ENCODE results near the gene UBL3.

Gene UBL3

DNA sequence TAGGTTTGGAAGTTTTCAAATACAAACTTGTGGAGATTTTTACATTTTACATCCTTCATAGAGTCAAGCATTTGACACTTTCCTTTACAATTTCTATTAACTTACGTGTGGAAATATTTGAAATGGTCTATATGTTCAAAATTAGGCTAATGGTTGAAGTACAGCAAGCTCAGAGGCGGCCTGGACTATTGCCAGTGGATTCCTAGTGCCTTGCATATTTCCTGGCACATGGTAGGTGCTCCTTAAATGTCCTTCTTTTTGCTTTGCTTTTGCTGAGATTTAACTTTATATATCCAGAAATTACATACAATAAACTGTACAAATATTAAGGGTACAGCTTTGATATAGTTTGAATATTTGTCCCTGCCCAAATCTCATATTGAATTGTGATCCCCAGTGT is 93.9 kb downstream of the UBL3 start:
- H3K27ac Mint-ChIP-seq = peak overlapping the region in 1 of 2 donors; percentile 44
- H3K27me3 Mint-ChIP-seq = peaks cover 0 to 10% of the 10 kb centered on the region in 2 donors
- no peak for ATAC-seq (replicated peaks)
- DNase-seq = no peak
- peaks cover 0 to 5% of the 10 kb centered on the region in 2 donors for H3K4me1 Mint-ChIP-seq (ENCODE audit: low read depth in 2 of 2)
- H3K9me3 Mint-ChIP-seq = peaks cover 0 to 5% of the 10 kb centered on the region in 2 donors
- H3K4me3 Mint-ChIP-seq = no peak overlapping the region
- peaks cover 4% of the 10 kb centered on the region for H3K36me3 Mint-ChIP-seq (ENCODE audit: insufficient read depth)

DNA sequence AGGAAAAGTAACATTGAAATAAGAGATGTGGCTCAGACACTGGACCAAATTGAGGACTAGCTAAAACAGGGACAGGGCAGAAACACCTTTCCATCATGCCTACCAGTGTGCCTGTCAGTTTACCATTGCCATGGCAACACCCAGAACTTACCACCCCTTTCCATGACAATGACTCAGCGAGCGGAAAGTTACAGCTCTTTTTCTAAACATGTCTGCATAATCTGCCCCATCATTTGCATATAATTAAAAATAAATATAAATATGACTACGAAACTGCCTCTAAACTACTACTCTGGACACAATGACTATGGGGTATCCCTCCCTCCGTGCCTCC is 96.0 kb downstream of the UBL3 start:
- peaks cover 14 to 20% of the 10 kb centered on the region in 2 donors for H3K27me3 Mint-ChIP-seq
- H3K4me1 Mint-ChIP-seq (ENCODE audit: low read depth in 2 of 2) = peaks cover 0 to 5% of the 10 kb centered on the region in 2 donors
- H3K4me3 Mint-ChIP-seq = no peak overlapping the region
- DNase-seq (no peak), ATAC-seq (replicated peaks) (no peak)
- H3K27ac Mint-ChIP-seq = no peak overlapping the region
- H3K9me3 Mint-ChIP-seq = no peaks in the 10 kb centered on the region
- peaks cover 4% of the 10 kb centered on the region for H3K36me3 Mint-ChIP-seq (ENCODE audit: insufficient read depth)

DNA sequence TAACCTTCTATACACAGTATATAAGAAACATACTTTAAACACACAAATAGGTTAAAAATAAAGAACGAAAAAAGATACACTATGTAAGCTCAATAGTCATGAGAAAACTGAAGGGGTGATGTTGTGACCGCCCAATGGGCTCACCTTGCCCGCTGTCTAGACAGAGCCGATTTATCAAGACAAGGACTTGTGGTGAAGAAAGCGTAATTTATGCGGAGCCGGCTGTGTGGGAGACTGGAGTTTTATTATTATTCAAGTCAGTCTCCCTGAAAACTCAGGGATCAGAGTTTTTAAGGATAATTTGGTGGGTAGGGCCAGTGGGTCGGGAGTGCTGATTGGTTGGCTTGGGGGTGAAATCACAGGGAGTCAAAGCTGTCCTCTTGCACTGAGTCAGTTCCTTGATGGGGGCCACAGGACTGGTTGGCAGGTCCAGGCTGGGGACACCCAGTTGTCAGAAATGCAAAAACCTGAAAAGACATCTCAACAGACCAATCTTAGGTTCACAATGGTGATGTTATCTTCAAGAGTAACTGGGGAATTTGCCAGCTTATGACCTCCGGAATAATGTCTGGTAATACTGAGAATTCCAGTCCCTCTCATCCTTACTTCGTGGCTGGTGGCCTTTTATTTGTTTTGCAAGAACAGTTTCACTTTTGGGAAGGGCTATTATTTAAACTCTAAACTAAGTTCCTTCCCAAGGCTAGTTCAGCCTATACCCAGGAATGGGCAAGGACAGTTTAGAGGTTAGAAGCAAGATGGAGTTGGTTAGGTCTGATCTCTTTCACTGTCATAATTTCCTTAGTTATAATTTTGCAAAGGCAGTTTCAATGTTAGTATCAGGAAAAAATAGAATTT is 96.6 kb downstream of the UBL3 start:
- Mint-ChIP-seq H3K36me3 (ENCODE audit: insufficient read depth) (peaks cover 4% of the 10 kb centered on the region), H3K9me3 (no peaks in the 10 kb centered on the region), H3K27ac (no peak overlapping the region), H3K4me1 (ENCODE audit: low read depth in 2 of 2) (peaks cover 0 to 5% of the 10 kb centered on the region in 2 donors), H3K27me3 (peaks cover 20 to 25% of the 10 kb centered on the region in 2 donors), H3K4me3 (no peak overlapping the region)
- DNase-seq (no peak), ATAC-seq (replicated peaks) (no peak)

DNA sequence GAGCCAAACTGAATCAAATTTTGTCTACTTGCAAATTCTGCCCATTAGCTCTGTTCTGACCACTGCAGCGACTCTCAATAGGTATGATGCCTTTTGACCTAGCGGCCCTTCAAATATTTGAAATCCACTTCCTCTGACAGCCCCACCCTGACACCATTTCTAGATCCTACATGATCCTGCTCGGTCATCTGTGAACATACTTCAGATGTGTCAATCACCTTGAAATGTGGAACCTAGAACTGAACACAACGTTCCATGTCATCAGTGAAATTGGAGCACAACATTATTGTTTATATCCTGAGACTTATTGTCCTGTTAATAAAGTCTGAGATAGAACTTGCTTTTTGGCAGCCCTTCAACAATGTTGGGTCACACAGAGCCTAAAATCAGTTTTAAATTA is 98.2 kb downstream of the UBL3 start:
- H3K4me1 Mint-ChIP-seq (ENCODE audit: low read depth in 2 of 2) = no peaks in the 10 kb centered on the region
- H3K9me3 Mint-ChIP-seq = no peaks in the 10 kb centered on the region
- H3K27me3 Mint-ChIP-seq = peaks cover 20 to 25% of the 10 kb centered on the region in 2 donors
- H3K36me3 Mint-ChIP-seq (ENCODE audit: insufficient read depth) = no peaks in the 10 kb centered on the region
- no peak overlapping the region for H3K27ac Mint-ChIP-seq
- no peak overlapping the region for H3K4me3 Mint-ChIP-seq
- ATAC-seq (replicated peaks) = no peak
- no peak for DNase-seq

DNA sequence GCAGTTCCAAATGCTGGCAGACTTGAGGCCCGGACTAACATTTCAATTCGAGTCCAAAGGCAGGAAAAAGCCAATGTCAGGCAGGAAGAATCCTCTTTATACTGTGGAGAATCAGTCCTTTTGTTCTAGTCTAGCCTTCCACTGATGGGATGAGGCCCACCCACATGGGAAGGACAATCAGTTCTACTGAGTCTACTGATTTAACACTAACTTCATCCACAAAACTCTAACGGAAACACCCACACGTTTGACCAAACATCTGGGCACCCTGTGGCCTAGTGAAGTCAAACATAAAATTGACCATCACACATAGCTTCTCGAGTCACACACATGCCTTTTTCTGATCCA is 100.3 kb downstream of the UBL3 start:
- Mint-ChIP-seq H3K27ac (no peak overlapping the region), H3K4me1 (ENCODE audit: low read depth in 2 of 2) (no peaks in the 10 kb centered on the region), H3K4me3 (no peak overlapping the region), H3K27me3 (peaks cover 29 to 41% of the 10 kb centered on the region in 2 donors), H3K9me3 (no peaks in the 10 kb centered on the region), H3K36me3 (ENCODE audit: insufficient read depth) (no peaks in the 10 kb centered on the region)
- DNase-seq = no peak
- ATAC-seq (replicated peaks) = no peak

DNA sequence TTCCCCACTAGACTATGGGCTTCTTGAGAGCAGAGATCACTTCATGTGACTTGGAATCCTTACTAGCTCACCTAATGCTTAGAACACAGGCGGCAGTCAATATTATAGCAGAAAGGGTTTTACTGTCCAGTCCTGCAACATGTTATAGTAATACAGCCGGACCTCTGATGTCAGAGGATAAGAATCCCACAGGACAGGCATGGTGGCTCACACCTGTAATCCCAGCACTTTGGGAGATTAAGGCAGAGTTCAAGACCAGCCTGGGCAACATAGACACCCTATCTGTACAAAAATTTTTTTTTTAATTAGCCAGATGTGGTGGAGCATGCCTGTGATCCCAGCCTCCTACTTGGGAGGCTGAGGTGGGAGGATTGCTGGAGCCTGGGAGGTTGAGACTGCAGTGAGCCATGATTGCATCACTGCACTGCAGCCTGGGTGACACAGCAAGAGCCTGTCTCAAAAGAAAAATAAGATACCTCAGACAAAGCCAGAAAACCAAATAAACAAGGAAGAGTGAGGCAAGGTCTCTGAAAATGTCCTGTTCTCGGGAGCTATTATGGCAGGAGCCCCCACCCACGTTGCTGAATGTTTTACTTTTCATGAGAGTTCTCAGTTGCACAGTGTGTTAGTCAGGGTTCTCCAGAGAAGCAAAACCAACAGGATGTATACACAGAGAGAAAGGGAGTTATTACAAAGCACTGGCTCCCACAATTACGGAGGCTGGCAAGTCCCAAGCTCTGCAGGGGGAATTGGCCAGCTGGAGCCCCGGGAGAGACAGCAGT is 100.8 kb downstream of the UBL3 start:
- Mint-ChIP-seq H3K9me3 (no peaks in the 10 kb centered on the region), H3K4me1 (ENCODE audit: low read depth in 2 of 2) (no peaks in the 10 kb centered on the region), H3K4me3 (no peak overlapping the region), H3K27me3 (peaks cover 35 to 44% of the 10 kb centered on the region in 2 donors), H3K36me3 (ENCODE audit: insufficient read depth) (no peaks in the 10 kb centered on the region), H3K27ac (no peak overlapping the region)
- ATAC-seq (replicated peaks) (no peak), DNase-seq (no peak)

DNA sequence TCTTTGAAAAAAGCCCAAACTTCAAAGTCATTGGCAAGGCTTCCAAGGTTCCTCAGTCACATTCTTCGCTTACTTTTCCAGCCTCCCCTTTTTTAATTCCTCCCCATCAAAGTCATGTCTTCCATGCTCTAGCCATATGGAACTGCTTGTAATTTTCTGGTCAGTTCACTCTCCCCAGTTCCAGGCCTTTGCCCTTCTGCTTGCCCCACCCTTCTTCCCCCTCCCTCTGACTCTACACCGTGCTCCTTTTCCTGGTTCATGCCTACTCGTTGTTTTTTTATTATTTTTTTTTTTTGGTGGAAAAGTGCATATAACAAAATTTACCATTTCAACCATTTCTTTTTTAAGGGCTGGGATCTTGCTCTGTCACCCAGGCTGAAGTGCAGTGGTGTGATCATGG is 102.3 kb downstream of the UBL3 start:
- Mint-ChIP-seq H3K27ac (no peak overlapping the region), H3K27me3 (peaks cover 48 to 55% of the 10 kb centered on the region in 2 donors)

DNA sequence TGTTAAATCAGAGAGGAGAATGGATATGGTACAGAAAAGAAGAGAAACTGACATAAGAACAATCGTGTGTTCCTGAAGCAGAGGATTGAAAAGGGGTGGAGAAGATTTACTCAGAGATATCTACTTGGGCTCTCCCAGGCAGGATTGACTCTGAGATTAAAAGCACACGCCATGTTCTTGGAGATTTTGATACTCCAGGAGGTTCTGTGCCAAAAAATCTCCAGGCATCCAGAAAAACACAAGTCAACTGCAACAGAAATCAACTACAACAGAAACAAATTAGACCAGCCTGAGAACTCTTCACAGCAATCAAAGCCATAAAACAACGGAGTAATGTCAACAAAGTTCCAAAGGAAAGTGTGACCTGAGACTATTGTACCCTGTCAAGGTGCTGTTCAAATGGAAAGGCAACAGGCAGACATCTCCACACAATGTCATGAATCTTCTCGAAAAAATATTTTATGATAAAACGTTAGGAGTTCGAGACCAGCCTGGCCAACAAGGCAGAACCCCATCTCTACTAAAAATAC is 104.2 kb downstream of the UBL3 start:
- no peaks in the 10 kb centered on the region for H3K4me1 Mint-ChIP-seq (ENCODE audit: low read depth in 2 of 2)
- H3K27me3 Mint-ChIP-seq = peaks cover 45 to 49% of the 10 kb centered on the region in 2 donors
- H3K4me3 Mint-ChIP-seq = no peak overlapping the region

More for the DNA sequence above, 102.3 kb downstream of the UBL3 start:
- Mint-ChIP-seq H3K4me3 (no peak overlapping the region), H3K4me1 (ENCODE audit: low read depth in 2 of 2) (no peaks in the 10 kb centered on the region), H3K36me3 (ENCODE audit: insufficient read depth) (no peaks in the 10 kb centered on the region), H3K9me3 (no peaks in the 10 kb centered on the region)
- no peak for ATAC-seq (replicated peaks)
- no peak for DNase-seq

DNA sequence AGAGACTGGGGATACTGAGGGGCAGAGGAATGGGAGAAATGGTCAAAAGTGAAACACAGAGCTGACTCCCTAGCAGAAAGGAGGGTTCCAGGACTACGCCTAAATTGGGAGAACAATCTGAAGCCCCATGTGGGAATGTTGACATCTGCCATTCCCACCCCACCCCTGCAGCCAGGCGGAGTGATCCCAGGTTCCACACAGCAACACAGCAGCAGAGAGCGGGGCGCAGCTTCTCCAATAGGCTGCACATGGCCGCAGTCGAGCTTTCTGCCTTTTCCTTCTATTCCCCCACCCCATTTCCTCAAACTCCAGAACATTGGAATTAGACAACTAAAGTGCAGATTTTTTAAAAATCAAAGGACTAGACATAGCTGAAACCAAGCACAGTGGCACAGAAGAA is 104.7 kb downstream of the UBL3 start:
- Mint-ChIP-seq H3K27ac (no peak overlapping the region), H3K4me3 (no peak overlapping the region), H3K9me3 (no peaks in the 10 kb centered on the region), H3K36me3 (ENCODE audit: insufficient read depth) (no peaks in the 10 kb centered on the region), H3K4me1 (ENCODE audit: low read depth in 2 of 2) (no peaks in the 10 kb centered on the region), H3K27me3 (peaks cover 45 to 48% of the 10 kb centered on the region in 2 donors)
- no peak for ATAC-seq (replicated peaks)
- no peak for DNase-seq

More for the DNA sequence above, 104.2 kb downstream of the UBL3 start:
- no peak for ATAC-seq (replicated peaks)
- Mint-ChIP-seq H3K36me3 (ENCODE audit: insufficient read depth) (no peaks in the 10 kb centered on the region), H3K27ac (no peak overlapping the region), H3K9me3 (no peaks in the 10 kb centered on the region)
- DNase-seq = no peak

DNA sequence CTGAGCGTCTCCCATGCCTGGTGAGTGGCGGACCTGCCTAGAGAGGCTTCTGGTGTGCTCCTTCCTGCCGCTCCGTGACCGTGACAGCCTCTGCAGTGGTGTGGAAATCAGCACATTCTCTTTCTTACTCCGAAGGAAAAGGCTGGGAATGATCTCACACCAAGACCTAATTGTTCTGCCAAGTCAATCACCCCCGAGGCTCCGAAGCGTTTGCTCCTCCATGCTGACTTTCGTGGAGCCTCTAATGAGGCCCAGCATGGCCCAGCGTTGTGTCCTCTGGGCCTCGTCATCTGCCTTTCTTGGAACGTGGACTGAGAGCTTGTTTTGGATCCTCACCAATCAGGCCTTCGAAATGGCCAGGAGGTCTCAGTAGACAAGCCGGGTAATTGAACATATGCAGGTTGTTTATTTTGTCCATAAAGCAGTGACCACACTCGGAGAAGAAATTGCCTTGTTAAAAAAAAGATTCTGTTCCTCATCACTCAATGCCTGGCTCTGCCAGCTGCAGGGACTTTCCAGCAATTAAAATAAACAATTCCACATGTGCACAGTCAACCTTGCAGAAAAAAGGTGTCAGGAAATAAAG is 107.1 kb downstream of the UBL3 start:
- peaks cover 28 to 30% of the 10 kb centered on the region in 2 donors for H3K27me3 Mint-ChIP-seq
- no peaks in the 10 kb centered on the region for H3K4me1 Mint-ChIP-seq (ENCODE audit: low read depth in 2 of 2)
- H3K36me3 Mint-ChIP-seq (ENCODE audit: insufficient read depth) = no peaks in the 10 kb centered on the region
- H3K9me3 Mint-ChIP-seq = no peaks in the 10 kb centered on the region
- no peak overlapping the region for H3K27ac Mint-ChIP-seq
- DNase-seq (no peak), ATAC-seq (replicated peaks) (no peak)
- no peak overlapping the region for H3K4me3 Mint-ChIP-seq

DNA sequence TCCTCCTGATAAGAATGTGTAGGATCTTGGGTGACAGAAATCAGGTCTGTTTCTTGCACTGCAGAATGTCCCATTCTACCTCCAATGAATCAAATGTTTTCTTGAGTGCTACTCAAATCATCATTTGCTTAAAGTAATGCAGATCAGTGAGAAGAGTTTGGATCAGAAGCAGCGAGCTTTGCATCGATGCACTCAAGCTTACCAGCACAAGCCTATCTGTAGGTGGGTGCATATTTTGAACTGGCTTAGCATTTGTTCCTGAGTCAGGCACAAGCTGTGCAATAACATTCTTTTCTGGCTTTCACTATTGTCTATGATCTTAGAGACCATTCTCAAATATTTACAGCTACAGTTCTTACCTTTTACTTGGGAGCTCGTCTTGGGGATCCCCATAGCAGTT is 109.5 kb downstream of the UBL3 start:
- ATAC-seq (replicated peaks) = no peak
- no peak overlapping the region for H3K27ac Mint-ChIP-seq
- peaks cover 23 to 28% of the 10 kb centered on the region in 2 donors for H3K27me3 Mint-ChIP-seq

DNA sequence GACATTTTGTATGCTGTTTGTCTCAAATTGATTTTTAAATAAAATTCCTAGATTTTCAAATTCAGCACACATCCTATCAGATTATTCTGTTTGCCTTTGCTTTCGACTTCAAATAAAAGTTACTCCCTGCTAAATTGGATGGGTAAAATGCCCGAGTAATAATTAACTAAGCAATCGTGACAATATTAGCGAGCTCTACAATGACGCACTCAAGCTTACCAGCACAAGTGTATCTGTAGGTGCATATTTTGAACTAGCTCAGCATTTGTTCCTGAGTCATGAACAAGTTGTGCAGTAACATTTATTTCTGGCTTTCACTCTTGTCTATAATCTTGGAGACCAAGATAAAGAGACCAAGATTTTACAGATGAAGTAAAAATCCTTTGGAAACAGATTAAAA is 113.4 kb downstream of the UBL3 start:
- DNase-seq (no peak), ATAC-seq (replicated peaks) (no peak)
- no peaks in the 10 kb centered on the region for H3K36me3 Mint-ChIP-seq (ENCODE audit: insufficient read depth)
- no peak overlapping the region for H3K27ac Mint-ChIP-seq
- H3K4me3 Mint-ChIP-seq = no peak overlapping the region
- H3K27me3 Mint-ChIP-seq = peaks cover 28 to 30% of the 10 kb centered on the region in 2 donors
- H3K9me3 Mint-ChIP-seq = no peaks in the 10 kb centered on the region
- peaks cover 6 to 10% of the 10 kb centered on the region in 2 donors for H3K4me1 Mint-ChIP-seq (ENCODE audit: low read depth in 2 of 2)

More for the DNA sequence above, 109.5 kb downstream of the UBL3 start:
- no peak for DNase-seq
- no peaks in the 10 kb centered on the region for H3K9me3 Mint-ChIP-seq
- no peak overlapping the region for H3K4me3 Mint-ChIP-seq
- H3K4me1 Mint-ChIP-seq (ENCODE audit: low read depth in 2 of 2) = no peaks in the 10 kb centered on the region
- no peaks in the 10 kb centered on the region for H3K36me3 Mint-ChIP-seq (ENCODE audit: insufficient read depth)

DNA sequence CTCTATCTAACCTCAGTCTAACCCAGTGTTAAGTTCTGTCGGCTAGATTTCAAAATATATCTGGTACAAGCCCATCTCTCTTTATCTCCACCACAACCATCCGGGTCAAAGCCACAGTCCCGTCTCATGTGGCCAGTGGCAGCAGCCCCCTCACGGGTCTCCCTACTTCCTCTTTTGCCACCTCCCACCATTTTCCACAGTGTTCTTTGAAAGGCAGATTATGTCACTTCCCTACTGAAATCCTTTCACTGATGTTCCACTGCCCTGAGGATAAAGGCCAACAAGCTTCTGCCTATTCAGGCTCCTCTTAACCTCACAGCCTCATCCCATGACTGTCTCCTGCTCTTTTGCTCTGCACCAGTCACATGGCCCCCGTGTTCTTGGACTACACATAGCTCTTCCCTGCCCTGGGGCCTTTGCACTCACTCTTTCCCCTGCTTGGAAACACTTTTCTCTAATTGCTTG is 117.2 kb downstream of the UBL3 start:
- Mint-ChIP-seq H3K27me3 (peaks cover 63 to 68% of the 10 kb centered on the region in 2 donors), H3K36me3 (ENCODE audit: insufficient read depth) (no peaks in the 10 kb centered on the region), H3K4me1 (ENCODE audit: low read depth in 2 of 2) (peaks cover 6 to 10% of the 10 kb centered on the region in 2 donors), H3K4me3 (no peak overlapping the region), H3K9me3 (no peaks in the 10 kb centered on the region), H3K27ac (no peak overlapping the region)
- no peak for ATAC-seq (replicated peaks)
- DNase-seq = no peak
